ENCODE data around the gene ZSCAN25. TPM values are rescaled to one million over a fixed set of nuclear protein-coding genes. Genes with fewer than 3 reads are reported as not detected.
A peak's percentile ranks its signal among the peaks of the same experiment; 100 is the strongest.

ZSCAN25 gene
- total and polyA plus RNA-seq, 2 of the 13 experiments (the other 11 are each of a cell fraction or from before 2014, with no cell fraction given), result 12.1 to 16.8 TPM

DNA sequence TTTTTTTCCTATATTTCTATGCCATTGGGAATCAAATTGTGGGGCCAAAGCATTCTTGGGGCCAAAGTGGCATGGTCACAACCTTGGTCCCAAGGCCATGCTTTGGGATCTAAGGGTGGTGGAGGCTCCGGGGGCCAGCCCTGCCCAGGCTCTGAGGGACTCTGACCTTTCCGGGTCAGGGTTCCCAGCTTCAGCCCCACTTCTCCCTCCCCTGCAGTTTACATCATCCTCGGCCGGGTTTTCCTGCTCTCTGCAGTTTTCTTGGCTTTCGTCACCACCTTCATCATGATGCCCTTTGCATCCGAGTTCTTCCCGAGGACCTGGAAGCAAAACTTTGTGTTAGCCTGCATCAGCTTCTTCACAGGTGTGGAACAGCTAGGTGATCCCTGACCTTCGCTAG lies 10.2 kb upstream of the ZSCAN25 start (continued):
- TF ChIP-seq HNF4G (IDR thresholded peaks at IDR 0.05; ENCODE audit: borderline replicate concordance, low read depth, low read length) (peak; percentile 55), HNF4G (CRISPR knock-in tag; IDR thresholded peaks at IDR 0.05; ENCODE audit: borderline replicate concordance, low read depth) (no peak; the same call in 1 of the 2 replicates), SALL1 (CRISPR knock-in tag; IDR thresholded peaks at IDR 0.05) (peak; percentile 65), DPF2 (CRISPR knock-in tag; IDR thresholded peaks at IDR 0.05; ENCODE audit: borderline replicate concordance, low read depth) (no peak), HNF4A (CRISPR knock-in tag; IDR thresholded peaks at IDR 0.05) (peak; percentile 69), ZSCAN29 (CRISPR knock-in tag; conservative IDR thresholded peaks at IDR 0.05) (no peak), GABPA (IDR thresholded peaks at IDR 0.05; ENCODE audit: low read depth, low read length) (no peak), GABPA (CRISPR knock-in tag; IDR thresholded peaks at IDR 0.05; ENCODE audit: low read depth) (0 out of 2 replicates have a peak, but pooled peaks have one; percentile 35), KDM2A (CRISPR knock-in tag; IDR thresholded peaks at IDR 0.05; ENCODE audit: borderline replicate concordance, low read depth) (0 out of 2 replicates have a peak, but pooled peaks have one; percentile 16), ZZZ3 (CRISPR knock-in tag; IDR thresholded peaks at IDR 0.05; ENCODE audit: borderline replicate concordance) (no peak), PAF1 (CRISPR knock-in tag; IDR thresholded peaks at IDR 0.05) (no peak), ZNF430 (CRISPR knock-in tag; IDR thresholded peaks at IDR 0.05) (0 out of 2 replicates have a peak, but pooled peaks have one; percentile 19), GATAD2A (CRISPR knock-in tag; IDR thresholded peaks at IDR 0.05) (0 out of 2 replicates have a peak, but pooled peaks have one; percentile 17), NR2F6 (IDR thresholded peaks at IDR 0.05) (no peak; the same call in 1 of the 2 replicates), NR2F6 (CRISPR knock-in tag; IDR thresholded peaks at IDR 0.05) (peak; percentile 68), GABPB1 (CRISPR knock-in tag; IDR thresholded peaks at IDR 0.05) (peak; percentile 26; the same call in 1 of the 2 replicates), NR2F1 (CRISPR knock-in tag; IDR thresholded peaks at IDR 0.05) (peak; percentile 57 to 68; a peak in 3 of 4 replicates)
- TF ChIP-seq, protein P1, sequence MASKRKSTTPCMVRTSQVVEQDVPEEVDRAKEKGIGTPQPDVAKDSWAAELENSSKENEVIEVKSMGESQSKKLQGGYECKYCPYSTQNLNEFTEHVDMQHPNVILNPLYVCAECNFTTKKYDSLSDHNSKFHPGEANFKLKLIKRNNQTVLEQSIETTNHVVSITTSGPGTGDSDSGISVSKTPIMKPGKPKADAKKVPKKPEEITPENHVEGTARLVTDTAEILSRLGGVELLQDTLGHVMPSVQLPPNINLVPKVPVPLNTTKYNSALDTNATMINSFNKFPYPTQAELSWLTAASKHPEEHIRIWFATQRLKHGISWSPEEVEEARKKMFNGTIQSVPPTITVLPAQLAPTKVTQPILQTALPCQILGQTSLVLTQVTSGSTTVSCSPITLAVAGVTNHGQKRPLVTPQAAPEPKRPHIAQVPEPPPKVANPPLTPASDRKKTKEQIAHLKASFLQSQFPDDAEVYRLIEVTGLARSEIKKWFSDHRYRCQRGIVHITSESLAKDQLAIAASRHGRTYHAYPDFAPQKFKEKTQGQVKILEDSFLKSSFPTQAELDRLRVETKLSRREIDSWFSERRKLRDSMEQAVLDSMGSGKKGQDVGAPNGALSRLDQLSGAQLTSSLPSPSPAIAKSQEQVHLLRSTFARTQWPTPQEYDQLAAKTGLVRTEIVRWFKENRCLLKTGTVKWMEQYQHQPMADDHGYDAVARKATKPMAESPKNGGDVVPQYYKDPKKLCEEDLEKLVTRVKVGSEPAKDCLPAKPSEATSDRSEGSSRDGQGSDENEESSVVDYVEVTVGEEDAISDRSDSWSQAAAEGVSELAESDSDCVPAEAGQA (IDR thresholded peaks at IDR 0.05; ENCODE audit: low read depth), result peak; percentile 15; the same call in 1 of the 2 replicates
- TF ChIP-seq, protein P1 (CRISPR knock-in tag; IDR thresholded peaks at IDR 0.05; ENCODE audit: borderline replicate concordance), result no peak
- TF ChIP-seq, protein P2, sequence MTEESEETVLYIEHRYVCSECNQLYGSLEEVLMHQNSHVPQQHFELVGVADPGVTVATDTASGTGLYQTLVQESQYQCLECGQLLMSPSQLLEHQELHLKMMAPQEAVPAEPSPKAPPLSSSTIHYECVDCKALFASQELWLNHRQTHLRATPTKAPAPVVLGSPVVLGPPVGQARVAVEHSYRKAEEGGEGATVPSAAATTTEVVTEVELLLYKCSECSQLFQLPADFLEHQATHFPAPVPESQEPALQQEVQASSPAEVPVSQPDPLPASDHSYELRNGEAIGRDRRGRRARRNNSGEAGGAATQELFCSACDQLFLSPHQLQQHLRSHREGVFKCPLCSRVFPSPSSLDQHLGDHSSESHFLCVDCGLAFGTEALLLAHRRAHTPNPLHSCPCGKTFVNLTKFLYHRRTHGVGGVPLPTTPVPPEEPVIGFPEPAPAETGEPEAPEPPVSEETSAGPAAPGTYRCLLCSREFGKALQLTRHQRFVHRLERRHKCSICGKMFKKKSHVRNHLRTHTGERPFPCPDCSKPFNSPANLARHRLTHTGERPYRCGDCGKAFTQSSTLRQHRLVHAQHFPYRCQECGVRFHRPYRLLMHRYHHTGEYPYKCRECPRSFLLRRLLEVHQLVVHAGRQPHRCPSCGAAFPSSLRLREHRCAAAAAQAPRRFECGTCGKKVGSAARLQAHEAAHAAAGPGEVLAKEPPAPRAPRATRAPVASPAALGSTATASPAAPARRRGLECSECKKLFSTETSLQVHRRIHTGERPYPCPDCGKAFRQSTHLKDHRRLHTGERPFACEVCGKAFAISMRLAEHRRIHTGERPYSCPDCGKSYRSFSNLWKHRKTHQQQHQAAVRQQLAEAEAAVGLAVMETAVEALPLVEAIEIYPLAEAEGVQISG (CRISPR knock-in tag; IDR thresholded peaks at IDR 0.05), result peak; percentile 33; the same call in 1 of the 2 replicates
- TF ChIP-seq, protein P3, sequence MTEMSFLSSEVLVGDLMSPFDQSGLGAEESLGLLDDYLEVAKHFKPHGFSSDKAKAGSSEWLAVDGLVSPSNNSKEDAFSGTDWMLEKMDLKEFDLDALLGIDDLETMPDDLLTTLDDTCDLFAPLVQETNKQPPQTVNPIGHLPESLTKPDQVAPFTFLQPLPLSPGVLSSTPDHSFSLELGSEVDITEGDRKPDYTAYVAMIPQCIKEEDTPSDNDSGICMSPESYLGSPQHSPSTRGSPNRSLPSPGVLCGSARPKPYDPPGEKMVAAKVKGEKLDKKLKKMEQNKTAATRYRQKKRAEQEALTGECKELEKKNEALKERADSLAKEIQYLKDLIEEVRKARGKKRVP (CRISPR knock-in tag; IDR thresholded peaks at IDR 0.05), result peak in 1 of 2 experiments; percentile 71; a peak in 2 of 4 replicates

Data from HepG2 (cell line).